Pons (tissue), 1 donor: ENCODE measurements around the gene TYRP1.

Experiments used
- DNase-seq: peaks from one replicate; pipeline ENCODE4 v3.0.0-alpha.2; 2016; ENCODE audit warnings: low spot score

Gene TYRP1

DNA sequence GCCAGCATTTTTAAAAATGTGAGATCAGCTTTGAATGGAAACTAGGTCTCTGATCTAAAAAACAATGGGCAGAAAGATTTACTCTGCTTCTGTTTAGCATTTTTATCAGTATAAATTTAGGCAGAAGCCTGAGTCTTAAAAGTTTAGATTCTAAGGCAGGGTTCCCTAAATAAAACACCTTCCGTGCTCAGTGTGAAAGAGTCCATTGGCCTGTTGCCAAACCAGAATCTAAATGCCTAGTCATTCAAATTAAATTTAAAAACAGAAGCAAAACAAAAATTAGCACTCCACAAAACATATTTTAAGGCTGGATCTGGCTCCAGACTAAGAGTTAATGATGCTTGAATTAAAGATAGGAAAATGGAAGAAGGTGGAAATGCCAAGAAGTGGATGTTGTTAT, 4.5 kb downstream of the TYRP1 start:
- no peak for DNase-seq

DNA sequence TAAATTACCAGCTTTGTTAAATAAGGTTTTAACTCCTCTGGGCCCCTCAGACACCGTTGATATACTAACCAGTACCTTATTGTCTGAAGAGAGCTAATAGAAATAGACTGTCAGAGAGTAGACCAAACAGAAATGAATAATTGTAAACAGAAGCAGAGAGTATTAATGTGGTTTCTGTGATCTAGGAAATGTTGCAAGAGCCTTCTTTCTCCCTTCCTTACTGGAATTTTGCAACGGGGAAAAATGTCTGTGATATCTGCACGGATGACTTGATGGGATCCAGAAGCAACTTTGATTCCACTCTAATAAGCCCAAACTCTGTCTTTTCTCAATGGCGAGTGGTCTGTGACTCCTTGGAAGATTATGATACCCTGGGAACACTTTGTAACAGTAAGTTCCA, 5.1 kb downstream of the TYRP1 start:
- no peak for DNase-seq

DNA sequence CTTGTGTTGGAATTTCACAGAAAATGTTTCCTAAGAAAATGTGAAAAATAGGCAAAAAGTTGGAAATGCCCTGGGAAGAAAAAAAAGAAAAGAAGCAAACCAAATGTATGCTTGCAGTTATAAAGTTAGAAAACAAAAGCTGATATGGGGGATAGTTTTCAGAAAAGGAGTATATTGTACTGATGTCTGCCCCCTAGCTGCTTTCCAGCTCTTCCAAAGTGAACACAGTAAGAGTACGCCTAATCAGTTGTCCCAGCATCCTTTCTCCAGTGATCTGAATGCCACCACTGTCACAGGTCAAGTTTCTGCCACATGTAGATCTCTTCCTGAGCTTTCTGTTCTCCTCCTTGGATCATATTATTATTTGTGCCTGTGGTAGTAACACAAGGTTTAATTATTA, 5.8 kb downstream of the TYRP1 start:
- DNase-seq, result no peak

DNA sequence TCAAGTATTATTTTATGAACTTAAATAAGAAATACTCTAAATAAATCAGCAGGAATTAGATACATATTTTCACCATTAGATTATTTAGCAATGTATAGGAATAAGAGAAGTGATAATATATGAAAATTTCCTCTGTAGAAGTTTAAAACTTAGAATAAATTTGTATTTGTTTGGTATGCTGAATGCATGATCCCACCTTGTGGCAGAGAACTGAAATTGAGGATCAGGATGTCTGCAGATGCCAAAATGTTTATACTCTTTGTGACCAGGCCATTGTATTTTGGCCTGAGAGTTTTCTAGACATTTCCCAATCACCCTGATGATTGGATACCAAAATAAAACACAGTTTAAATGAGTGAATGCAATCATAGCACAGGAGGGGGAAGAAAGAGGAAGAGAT, 6.3 kb downstream of the TYRP1 start:
- DNase-seq, result no peak

DNA sequence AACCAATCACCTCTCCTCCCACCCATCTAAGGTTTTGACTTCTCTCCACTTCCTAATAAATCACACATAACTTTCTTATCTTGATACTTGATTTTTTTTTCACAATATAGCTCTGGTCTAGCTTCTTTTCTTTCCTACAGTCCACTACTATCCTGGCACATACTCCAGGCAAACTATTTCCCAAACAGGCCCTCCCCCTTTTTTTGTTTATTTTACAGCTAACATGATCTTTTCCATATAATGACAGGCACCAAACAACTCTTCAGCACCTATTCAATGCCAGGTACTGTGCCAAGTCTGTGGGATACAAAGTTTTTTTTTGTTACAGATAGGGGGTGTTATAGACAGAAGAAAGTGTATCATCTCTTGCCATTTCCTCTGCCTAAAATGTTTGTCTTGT, 7.9 kb downstream of the TYRP1 start:
- no peak for DNase-seq

DNA sequence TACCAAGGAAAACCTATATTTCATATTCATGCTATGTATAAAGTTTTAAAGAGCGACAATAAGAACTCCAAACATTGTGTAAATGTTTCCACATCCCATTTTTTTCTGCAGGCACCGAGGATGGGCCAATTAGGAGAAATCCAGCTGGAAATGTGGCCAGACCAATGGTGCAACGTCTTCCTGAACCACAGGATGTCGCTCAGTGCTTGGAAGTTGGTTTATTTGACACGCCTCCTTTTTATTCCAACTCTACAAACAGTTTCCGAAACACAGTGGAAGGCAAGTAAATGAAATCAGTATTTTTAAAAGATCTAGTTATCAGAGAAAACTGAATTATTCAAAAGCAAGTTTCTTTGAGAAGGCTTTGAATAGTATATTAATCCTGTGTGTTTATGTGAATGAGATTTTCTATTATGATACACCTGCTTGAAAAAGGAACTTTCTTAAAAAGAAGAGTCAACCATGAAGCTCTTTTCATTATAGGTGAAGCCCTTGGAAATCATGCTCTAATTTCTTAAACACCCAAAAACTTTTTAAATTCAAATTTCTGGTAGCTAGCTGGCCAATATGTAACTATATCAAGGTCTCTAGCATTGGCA, 9.1 kb downstream of the TYRP1 start:
- peak; percentile 51 for DNase-seq

DNA sequence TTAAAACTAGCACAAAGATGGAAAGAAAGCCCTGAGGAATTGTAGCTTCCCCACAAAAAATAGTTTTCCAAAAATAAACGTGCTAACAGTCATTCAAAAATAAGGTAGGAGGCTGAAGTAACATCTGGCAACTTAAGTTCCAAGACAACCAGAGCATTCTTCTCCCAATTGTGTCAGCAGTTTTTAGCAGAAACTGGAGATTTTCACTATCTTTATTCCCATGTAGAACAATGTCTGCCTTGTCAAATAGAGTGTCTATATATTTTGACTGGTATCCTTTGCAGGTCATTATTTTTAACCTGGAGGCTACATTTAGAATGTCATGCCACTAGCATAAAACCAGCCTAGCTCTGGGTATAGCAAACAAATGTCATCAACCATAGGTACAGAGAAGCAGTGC, 10.8 kb downstream of the TYRP1 start:
- DNase-seq, result no peak

DNA sequence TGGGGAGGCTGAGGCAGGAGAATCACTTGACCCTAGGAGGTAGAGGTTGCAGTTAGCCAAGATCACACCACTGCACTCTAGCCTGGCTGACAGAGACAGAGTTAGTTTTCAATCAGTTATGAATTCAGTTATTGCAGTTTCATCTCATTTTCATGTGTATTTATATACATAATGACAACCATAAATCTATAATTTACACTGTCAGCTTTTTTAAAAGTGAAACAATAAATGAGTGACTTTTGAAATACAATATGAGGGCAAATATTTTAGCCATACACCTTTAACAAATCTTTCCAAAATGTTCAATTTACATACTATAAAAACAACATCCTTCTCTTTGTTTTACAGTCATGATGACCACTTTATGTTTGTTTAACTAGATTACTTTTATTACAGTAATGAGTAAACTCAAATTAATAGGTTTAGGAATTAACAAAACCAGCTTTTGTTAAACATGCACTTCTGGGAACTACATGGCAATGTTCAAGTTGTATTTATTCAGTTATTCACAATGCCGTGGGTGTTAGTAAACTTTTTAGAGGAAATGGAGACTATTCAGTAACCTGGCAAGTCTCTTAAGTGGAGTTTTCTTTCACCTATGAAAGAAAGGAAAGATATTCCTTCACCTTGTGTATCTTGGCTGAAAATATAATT, 12.7 kb downstream of the TYRP1 start:
- no peak for DNase-seq

DNA sequence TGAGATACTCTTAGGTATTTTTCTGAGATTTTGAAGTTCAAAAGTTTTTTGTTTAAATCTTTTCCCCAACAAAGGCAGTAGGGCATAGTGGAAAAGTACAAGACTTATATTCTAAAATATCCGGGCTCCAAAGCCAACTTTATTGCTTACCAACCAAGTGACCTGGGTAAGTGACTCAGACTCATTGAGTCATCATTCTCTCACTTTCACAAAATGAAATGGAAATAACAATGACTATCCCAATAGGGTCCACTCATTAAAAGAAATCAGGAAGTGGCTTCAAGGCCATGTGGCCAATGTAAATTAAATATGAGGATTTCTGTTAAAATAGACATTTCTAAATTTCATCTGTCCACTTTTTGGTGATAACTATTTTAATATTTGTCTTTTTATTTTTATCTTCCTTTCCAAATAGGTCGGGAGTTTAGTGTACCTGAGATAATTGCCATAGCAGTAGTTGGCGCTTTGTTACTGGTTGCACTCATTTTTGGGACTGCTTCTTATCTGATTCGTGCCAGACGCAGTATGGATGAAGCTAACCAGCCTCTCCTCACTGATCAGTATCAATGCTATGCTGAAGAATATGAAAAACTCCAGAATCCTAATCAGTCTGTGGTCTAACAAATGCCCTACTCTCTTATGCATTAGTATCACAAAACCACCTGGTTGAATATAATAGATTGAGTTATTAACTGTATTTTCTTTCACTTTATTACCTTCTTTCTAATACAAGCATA, 15.5 kb downstream of the TYRP1 start:
- no peak for DNase-seq

DNA sequence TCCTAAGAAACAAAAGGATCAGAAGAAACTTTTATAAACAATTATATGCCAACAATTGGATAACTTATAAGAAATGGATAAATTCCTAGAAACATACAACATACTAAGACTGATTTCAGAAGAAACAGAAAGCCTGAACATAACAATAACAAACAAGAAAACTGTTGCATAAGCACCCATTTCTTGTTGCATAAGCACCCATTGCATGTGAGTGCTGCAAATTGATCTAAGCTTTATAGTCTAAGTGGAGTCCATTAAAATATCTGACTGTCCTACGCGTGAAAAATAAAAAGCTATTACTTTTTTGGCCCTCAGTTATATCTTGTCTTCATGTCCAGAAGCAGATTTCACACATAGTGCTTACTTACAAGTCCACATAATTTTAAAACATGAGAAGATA, 19.3 kb downstream of the TYRP1 start:
- no peak for DNase-seq

DNA sequence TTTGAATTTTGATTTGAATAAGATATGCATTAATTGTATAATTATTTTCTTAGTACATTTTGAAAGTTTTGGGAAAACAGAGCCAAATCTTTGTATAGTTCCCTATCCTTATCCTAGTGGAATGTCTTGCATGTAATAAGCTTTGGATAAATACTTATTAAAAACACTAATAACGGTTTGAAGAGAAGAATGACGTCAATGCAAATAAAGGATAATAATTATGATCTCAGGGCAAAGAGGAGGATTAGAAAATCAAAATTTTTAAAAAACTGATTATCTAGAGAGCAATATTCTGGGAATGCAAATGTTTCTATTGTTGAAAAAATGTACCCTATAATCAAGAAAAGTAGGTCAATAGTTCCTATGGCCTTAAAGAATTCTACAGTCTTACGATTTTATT, 22.1 kb downstream of the TYRP1 start:
- DNase-seq, result no peak

DNA sequence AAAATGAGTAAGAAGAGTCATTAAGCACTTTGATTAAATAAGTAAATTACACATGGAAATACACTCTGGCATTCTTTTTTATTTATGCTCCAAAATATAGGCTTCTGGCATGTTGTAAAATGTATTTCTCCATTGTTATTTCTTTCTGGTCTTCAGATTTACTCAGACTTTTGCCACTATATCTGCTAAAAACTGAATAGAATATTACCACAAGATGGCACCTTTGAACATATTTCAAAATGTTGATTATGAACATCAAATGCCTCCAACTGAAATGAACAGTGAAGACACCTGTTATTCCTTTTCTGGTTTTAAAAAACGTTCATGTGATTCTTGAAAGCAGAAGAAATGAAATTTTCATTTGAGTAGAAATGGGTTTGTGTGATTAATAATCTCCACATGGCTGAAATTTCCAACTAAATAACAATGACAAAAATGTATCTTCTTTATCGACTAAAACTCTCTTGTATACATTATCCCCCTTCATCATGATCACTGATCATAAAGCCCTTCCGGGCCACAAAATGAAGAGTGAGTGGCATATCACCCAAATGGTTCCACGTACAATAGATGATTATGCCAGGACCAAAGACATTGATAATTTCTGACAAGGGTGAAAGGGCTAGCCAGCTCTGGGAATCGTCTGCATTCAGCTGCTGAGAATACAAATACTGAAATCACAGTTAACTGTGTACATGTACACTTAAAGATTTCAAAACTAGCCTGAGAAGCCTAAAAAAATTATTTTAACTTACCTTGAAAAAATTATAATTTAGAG, 23.8 kb downstream of the TYRP1 start:
- no peak for DNase-seq

DNA sequence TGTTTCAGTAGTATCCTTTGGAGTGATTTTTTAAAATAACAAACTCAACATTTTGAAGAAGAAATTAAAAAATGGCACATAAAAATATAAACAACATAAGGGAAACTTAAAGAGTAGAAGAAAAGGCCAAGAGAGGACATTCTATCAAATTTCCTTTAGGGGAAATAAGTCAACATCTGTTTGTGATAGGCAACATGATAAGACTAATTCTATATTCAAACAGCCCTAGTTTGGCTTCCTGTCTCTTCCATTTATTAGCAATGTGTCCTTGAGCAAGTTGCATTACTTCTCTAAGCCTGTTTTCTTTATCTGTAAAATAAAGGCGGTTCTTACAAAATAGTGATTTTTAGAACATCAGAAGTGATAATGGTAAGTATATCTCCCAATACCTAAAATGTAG, 24.7 kb downstream of the TYRP1 start:
- DNase-seq, result no peak

DNA sequence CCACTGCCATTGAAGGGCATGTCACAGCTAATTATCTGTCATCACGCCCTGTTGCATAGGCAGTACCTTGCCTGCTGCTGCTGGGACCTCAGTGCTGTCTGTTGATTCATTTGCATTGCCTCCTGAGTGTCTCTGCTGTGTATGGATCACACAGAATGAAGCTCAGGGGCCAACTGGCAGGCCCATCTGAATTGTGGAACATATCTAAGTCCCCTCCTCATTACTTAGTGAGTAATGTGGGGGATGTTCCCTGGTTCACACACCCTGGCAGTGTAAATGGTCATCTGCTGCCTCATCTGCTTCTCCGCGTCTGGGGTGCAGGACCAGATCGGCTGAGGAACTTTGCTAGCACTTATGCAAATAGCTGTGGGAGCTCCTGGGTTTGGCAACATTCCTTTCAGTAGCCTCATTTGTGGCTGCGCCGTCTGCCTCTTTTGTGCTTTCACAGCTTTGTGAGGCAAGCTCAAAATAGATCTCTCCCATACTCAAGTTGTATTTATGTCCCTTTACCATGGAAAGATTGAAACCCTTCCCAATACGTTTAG, 25.4 kb downstream of the TYRP1 start:
- peak; percentile 25 for DNase-seq

DNA sequence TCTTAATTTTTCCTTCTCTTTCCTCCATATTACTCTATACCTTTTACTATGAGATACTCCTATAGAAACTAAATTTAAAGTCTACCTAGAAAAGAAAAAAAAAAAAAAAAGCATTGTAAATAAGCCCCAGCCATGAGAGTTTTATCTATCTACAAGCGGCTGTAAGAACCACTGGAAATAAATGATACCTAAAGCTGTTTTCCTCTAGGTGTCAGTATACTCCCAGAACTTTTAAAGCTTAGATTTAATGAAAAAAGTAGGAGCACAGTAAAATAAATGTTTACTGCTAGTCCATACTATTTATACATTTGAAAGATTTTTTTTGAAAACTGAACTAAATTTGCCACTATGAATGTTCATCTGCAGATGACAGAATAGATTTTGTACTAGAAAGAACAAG, 26.2 kb downstream of the TYRP1 start:
- peak; percentile 68 for DNase-seq

DNA sequence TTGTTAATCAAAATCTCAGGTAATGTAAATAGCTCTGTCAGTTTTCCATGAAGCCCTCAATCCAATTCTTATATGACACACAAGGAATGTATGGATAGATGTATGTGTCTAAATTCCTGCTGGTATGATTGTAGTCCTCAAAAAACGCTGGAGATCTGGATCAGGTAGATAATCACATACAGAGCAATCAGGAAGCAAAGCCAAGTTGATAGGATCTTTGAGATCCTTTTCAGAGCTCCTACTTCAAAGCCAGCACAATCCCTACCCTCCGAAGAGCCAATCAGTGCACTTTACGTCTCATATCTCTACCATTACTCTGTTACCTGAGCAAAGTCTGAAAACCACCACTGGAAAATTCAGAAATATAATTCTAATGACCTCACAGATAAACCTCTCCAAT, 27.4 kb downstream of the TYRP1 start:
- no peak for DNase-seq

DNA sequence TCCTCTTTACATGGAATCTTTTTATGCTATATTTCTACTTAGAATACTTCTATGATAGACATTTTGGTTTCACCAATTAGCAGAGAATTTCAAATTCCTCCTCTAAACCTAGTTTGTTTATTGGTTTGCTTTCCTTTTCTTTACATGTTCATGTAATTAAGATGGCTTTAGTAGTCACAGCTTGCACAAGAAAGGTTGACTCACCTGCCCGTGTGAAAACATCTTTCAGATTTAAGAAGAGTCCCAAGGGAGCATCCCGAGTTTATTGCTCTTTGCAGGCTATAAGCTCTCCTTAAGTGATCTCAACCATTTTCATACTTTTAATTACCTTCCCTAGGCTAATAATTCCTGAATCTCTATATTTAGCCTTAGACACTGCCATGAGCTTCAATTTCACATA, 28.9 kb downstream of the TYRP1 start:
- DNase-seq, result no peak

DNA sequence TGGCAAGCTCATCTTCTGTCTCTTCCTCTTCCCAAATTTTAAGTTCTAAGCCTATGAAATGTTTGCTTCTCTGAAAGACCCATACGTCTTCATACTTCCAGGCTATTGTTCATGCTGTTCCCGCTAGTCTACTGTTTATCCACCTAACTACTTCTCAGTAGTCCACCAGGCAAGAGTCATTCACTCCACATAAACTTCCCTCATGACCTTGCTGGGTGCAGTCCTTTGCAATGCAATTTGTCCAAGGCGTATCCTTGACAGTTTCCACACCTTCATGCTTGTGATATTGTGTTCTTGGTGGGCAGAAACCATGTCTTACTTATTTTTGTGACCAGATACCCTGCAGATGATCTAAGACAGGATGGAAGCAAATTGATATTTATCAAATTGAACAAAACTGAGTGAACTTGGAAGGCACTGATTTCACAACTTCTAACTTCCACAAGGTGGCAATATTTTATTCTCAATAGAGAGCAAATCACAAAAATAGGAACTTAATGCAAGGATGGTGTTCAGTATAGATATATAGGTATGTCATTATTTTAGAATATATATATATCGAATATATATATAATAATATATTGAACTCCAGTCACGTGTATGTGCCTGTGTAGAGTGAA, 30.3 kb downstream of the TYRP1 start:
- peak; percentile 55 for DNase-seq

DNA sequence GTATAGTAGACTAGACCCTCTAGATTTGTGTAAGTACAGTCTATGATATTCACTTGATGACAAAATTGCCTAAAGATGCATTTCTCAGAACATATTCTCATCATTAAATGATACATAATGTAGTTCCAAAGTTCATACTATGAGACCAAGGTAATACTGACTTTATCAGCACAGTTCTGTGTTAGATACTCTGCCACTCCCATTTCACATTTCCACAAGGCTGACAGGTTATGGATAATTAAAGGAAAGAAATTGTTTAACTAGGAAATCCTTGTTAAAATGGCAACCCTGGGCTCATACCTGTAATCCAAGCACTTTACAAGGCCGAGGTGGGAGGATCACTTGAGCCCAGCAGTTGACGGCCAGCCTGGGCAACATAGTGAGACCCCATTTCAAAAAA, 33.6 kb downstream of the TYRP1 start:
- DNase-seq, result no peak

DNA sequence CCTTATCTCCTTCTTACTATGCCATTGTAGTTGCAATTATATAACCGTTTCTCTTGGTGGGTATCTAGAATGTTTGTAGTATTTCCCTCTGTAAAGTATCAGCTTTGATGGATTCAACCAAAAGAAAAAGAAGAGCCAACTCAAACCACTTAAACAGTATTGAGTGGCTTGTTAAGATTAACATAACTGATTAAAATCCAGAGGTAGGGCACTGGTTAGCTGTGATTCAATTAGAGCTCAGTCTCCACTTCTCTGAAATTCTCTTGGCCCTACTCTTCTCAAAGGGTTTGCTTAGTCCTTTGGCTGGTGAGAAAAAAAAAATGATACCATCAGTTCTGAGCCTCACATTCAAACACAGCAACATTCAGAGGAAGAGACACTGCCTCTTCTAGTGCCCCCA, 37.0 kb downstream of the TYRP1 start:
- DNase-seq, result no peak

DNA sequence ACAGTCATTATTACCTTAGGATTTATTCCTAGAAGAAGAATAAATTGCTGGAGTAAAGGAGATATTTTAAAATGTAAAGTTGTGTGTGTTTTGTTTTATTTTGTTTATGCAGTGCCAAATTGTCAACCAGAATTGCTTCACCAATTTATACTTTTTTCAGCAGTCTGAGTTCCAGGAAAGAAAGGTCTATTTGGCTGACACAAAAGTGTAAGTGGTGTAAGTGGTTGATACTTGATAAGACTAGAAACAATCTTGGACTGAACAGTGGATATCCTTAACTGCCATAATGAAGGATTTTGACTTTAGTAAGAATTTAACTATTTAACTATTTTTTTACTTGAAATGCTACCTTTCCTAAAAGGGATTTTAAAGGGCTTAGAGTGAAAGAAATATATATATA, 37.7 kb downstream of the TYRP1 start:
- DNase-seq, result no peak

DNA sequence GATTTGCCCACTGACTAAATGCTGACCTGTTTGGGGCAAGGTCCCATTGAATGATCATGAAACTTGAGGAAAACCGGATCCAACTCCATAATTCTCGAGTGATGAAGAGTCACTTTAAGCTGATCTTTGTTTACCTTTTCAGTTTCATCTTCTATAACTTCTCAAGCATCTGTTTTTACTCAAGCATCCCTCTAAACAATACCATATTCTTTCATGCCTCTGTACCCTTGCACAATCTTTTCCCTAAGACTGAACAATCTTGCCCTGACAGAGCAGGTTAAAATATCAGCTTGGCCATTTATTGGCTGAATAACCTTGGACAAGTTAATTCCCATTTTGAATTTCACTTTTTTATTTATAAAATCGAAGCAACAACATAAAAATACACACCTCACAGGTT, 39.8 kb downstream of the TYRP1 start:
- no peak for DNase-seq
